OCI-M1 (cell line): ENCODE measurements around the gene CARD10.
"Not testable (repeated sequence)": the region's sequence is repeated elsewhere in the genome, so short reads cannot be mapped to it uniquely, and the experiment has no call there.

Source experiments
- DNase-seq: peaks from one replicate; lab custom pipeline; 2025; lab: John Stamatoyannopoulos, UW

The CARD10 gene

GRCh38 chr22:37487129-37487528 lies 32.1 kb downstream of the CARD10 start:
- DNase-seq, result no peak

GRCh38 chr22:37486224-37486845 lies 32.9 kb downstream of the CARD10 start, which contains the start of gene MFNG:
Gene MFNG, minus strand, starts transcription at chr22:37486384. Its CDS starts 207 bp downstream, at chr22:37486177.
- DNase-seq, result peak; percentile 87

- DNase-seq, result peak; percentile 55
Observed at GRCh38 chr22:37485395-37486223, 33.6 kb downstream of the CARD10 start.

- peak; percentile 87 for DNase-seq
Observed at GRCh38 chr22:37484480-37485394, 34.5 kb downstream of the CARD10 start.

GRCh38 chr22:37483050-37483449 lies 36.2 kb downstream of the CARD10 start:
- no peak for DNase-seq

- DNase-seq, result no peak
Observed at GRCh38 chr22:37482244-37482643, 37.0 kb downstream of the CARD10 start.

- DNase-seq, result no peak
Observed at GRCh38 chr22:37481347-37481907, 37.8 kb downstream of the CARD10 start.

- DNase-seq, result no peak
Observed at GRCh38 chr22:37480387-37481346, 38.5 kb downstream of the CARD10 start.

- no peak for DNase-seq
Observed at GRCh38 chr22:37479196-37479595, 40.0 kb downstream of the CARD10 start.

GRCh38 chr22:37476389-37477329 lies 42.6 kb downstream of the CARD10 start:
- no peak for DNase-seq

GRCh38 chr22:37474447-37475090 lies 44.6 kb downstream of the CARD10 start:
- DNase-seq, result no peak

- DNase-seq, result no peak
Observed at GRCh38 chr22:37473437-37473946, 45.7 kb downstream of the CARD10 start.

GRCh38 chr22:37472418-37473006 lies 46.7 kb downstream of the CARD10 start:
- DNase-seq, result peak; percentile 26

GRCh38 chr22:37471727-37472417 lies 47.3 kb downstream of the CARD10 start:
- DNase-seq, result no peak

- DNase-seq, result no peak
Observed at GRCh38 chr22:37470087-37470445, 49.1 kb downstream of the CARD10 start.

- DNase-seq, result no peak
Observed at GRCh38 chr22:37469416-37470086, 49.7 kb downstream of the CARD10 start.

GRCh38 chr22:37468201-37468695 lies 51.0 kb downstream of the CARD10 start:
- not testable (repeated sequence) for DNase-seq
